ENCODE results near the gene MAN2C1. TPM values are rescaled to one million over a fixed set of nuclear protein-coding genes. Genes with fewer than 3 reads are reported as not detected.

The MAN2C1 gene
- total RNA-seq, 5 donors from 2014 or later (not counting 1 experiment from before 2014, with no cell fraction given), result 357 to 529 (median 447) TPM

GRCh38 chr15:75342221-75342620 is 26.2 kb downstream of the MAN2C1 start:
- no peak overlapping the region for H3K4me3 ChIP-seq (ENCODE audit: control insufficient read depth in 1 of 2, extremely low read depth in 1 of 2, low read length in 1 of 2)
- H3K36me3 ChIP-seq (ENCODE audit: control insufficient read depth in 2 of 2, extremely low read depth in 1 of 2, insufficient read depth in 1 of 2, low read length in 1 of 2), result peaks cover 3 to 5% of the 10 kb centered on the region in 2 donors
- H3K27me3 ChIP-seq (replicated peaks in 1 of 2; ENCODE audit: control insufficient read depth in 2 of 2, extremely low read depth in 1 of 2, insufficient read depth in 2 of 2, low read length in 1 of 2), result peaks cover 0 to 11% of the 10 kb centered on the region in 2 experiments
- ATAC-seq (replicated peaks in 1 of 4) (no peak), DNase-seq (no peak)
- peaks cover 10 to 16% (median 11%) of the 10 kb centered on the region in 3 donors for H3K4me1 Mint-ChIP-seq
- no peak overlapping the region for H3K27ac ChIP-seq (ENCODE audit: low read length)
- POLR2A ChIA-PET, result no interaction called here
- WGBS (ENCODE audit: insufficient coverage), result 97% methylated on average over 5 of the region's 6 CpGs
- peaks cover 8% of the 10 kb centered on the region for H3K36me3 Mint-ChIP-seq
- CTCF ChIA-PET, result no interaction called here
- no peaks in the 10 kb centered on the region for H3K27me3 Mint-ChIP-seq
- no peaks in the 10 kb centered on the region for H3K9me3 Mint-ChIP-seq
- H3K4me3 Mint-ChIP-seq, result no peak overlapping the region
- H3K9me3 ChIP-seq, result no peaks in the 10 kb centered on the region
- peaks cover 0 to 12% of the 10 kb centered on the region in 2 experiments for H3K4me1 ChIP-seq (ENCODE audit: control insufficient read depth in 1 of 2, extremely low read depth in 1 of 2, insufficient read depth in 2 of 2, low read length in 2 of 2)
- H3K27ac Mint-ChIP-seq, result no peak overlapping the region

GRCh38 chr15:75339531-75340240 is 28.7 kb downstream of the MAN2C1 start:
- Histone ChIP-seq H3K27me3 (replicated peaks in 1 of 2; ENCODE audit: control insufficient read depth in 2 of 2, extremely low read depth in 1 of 2, insufficient read depth in 2 of 2, low read length in 1 of 2) (no peaks in the 10 kb centered on the region), H3K9me3 (no peaks in the 10 kb centered on the region), H3K4me3 (ENCODE audit: control insufficient read depth in 1 of 2, extremely low read depth in 1 of 2, low read length in 1 of 2) (no peak overlapping the region), H3K4me1 (ENCODE audit: control insufficient read depth in 1 of 2, extremely low read depth in 1 of 2, insufficient read depth in 2 of 2, low read length in 2 of 2) (peaks cover 2 to 12% of the 10 kb centered on the region in 2 experiments), H3K27ac (ENCODE audit: low read length) (no peak overlapping the region), H3K36me3 (ENCODE audit: control insufficient read depth in 2 of 2, extremely low read depth in 1 of 2, insufficient read depth in 1 of 2, low read length in 1 of 2) (peaks cover 3 to 5% of the 10 kb centered on the region in 2 donors)
- Mint-ChIP-seq H3K27ac (no peak overlapping the region), H3K4me3 (no peak overlapping the region), H3K4me1 (peaks cover 19 to 25% (median 21%) of the 10 kb centered on the region in 3 donors), H3K36me3 (peaks cover 8% of the 10 kb centered on the region), H3K27me3 (no peaks in the 10 kb centered on the region), H3K9me3 (no peaks in the 10 kb centered on the region)
- ATAC-seq (replicated peaks in 1 of 4), result no peak
- ChIA-PET CTCF (no interaction called here), POLR2A (interaction anchor here in 1 of 2 donors (0.6 kb wide), 1 partner anchor 299 kb away, joined by 4 read pairs; no protein-coding TSS in a partner anchor)
- 99% methylated on average over 8 of the region's 13 CpGs for whole genome bisulfite sequencing (ENCODE audit: insufficient coverage)
- DNase-seq, result no peak

DNA sequence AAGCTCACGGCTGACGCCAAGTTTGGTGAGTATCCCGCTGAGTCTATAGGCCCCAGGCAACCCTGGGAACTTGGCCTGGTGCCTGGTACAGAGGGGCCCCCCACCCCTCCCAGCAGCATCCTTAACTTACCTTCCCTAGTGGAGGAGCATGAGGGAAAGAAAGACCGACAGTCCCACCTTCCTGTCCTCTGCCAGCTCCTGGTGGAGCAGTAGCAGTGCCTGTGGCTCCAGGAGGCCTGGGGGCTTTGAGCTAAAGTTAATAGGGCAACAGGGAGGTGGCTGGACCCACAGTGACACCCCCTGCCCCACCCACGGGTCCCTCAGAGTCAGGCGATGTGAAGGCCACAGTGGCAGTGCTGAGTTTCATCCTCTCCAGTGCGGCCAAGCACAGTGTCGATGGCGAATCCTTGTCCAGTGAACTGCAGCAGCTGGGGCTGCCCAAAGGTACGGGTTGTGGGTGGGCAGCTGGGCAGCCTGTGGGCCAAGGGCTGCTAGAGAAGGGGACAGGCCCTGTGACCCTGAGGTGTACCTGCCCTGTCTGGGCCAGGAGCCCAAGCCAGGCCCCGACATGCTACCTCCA is 29.7 kb downstream of the MAN2C1 start:
- Histone ChIP-seq H3K4me3 (ENCODE audit: control insufficient read depth in 1 of 2, extremely low read depth in 1 of 2, low read length in 1 of 2) (no peak overlapping the region), H3K27ac (ENCODE audit: low read length) (no peak overlapping the region), H3K4me1 (ENCODE audit: control insufficient read depth in 1 of 2, extremely low read depth in 1 of 2, insufficient read depth in 2 of 2, low read length in 2 of 2) (peaks cover 2 to 12% of the 10 kb centered on the region in 2 experiments), H3K27me3 (replicated peaks in 1 of 2; ENCODE audit: control insufficient read depth in 2 of 2, extremely low read depth in 1 of 2, insufficient read depth in 2 of 2, low read length in 1 of 2) (no peaks in the 10 kb centered on the region), H3K36me3 (ENCODE audit: control insufficient read depth in 2 of 2, extremely low read depth in 1 of 2, insufficient read depth in 1 of 2, low read length in 1 of 2) (peaks cover 3 to 5% of the 10 kb centered on the region in 2 donors), H3K9me3 (no peaks in the 10 kb centered on the region)
- Mint-ChIP-seq H3K27ac (no peak overlapping the region), H3K4me3 (no peak overlapping the region), H3K4me1 (peaks cover 19 to 25% (median 21%) of the 10 kb centered on the region in 3 donors), H3K36me3 (peaks cover 8% of the 10 kb centered on the region), H3K27me3 (no peaks in the 10 kb centered on the region), H3K9me3 (no peaks in the 10 kb centered on the region)
- 96% methylated on average over 8 of the region's 11 CpGs for WGBS (ENCODE audit: insufficient coverage)
- DNase-seq (no peak), ATAC-seq (replicated peaks in 1 of 4) (no peak)
- ChIA-PET POLR2A (no interaction called here), CTCF (no interaction called here)

- Histone ChIP-seq H3K27me3 (replicated peaks in 1 of 2; ENCODE audit: control insufficient read depth in 2 of 2, extremely low read depth in 1 of 2, insufficient read depth in 2 of 2, low read length in 1 of 2) (no peaks in the 10 kb centered on the region), H3K9me3 (no peaks in the 10 kb centered on the region), H3K27ac (ENCODE audit: low read length) (peak within 1 kb of the TSS; percentile 37), H3K4me3 (ENCODE audit: control insufficient read depth in 1 of 2, extremely low read depth in 1 of 2, low read length in 1 of 2) (peak within 1 kb of the TSS; percentile 72), H3K36me3 (ENCODE audit: control insufficient read depth in 2 of 2, extremely low read depth in 1 of 2, insufficient read depth in 1 of 2, low read length in 1 of 2) (peaks cover 3 to 5% of the 10 kb centered on the region in 2 donors), H3K4me1 (ENCODE audit: control insufficient read depth in 1 of 2, extremely low read depth in 1 of 2, insufficient read depth in 2 of 2, low read length in 2 of 2) (peaks cover 2 to 12% of the 10 kb centered on the region in 2 experiments)
- ChIA-PET POLR2A (interaction anchor here in 1 of 2 donors (0.6 to 0.7 kb wide), 2 partner anchors 39 to 442 kb away, joined by 3 to 4 read pairs; no protein-coding TSS in a partner anchor), CTCF (interaction anchor here in 1 of 2 donors (0.5 to 1.1 kb wide), 2 partner anchors 32 to 1615 kb away, joined by 3 read pairs; no protein-coding TSS in a partner anchor)
- WGBS (ENCODE audit: insufficient coverage), result under 1% methylated on average over 39 of the region's 42 CpGs
- peaks cover 4% of the 10 kb centered on the region for H3K36me3 Mint-ChIP-seq
- peaks cover 0 to 2% of the 10 kb centered on the region in 2 donors for H3K27me3 Mint-ChIP-seq
- peaks cover 19 to 25% (median 21%) of the 10 kb centered on the region in 3 donors for H3K4me1 Mint-ChIP-seq
- H3K9me3 Mint-ChIP-seq, result no peaks in the 10 kb centered on the region
- ATAC-seq (replicated peaks in 1 of 4) (peak; percentile 67 to 83 (median 79)), DNase-seq (peak in 34 of 35 experiments; percentile 15 to 77 (median 41))
- H3K27ac Mint-ChIP-seq, result peak within 1 kb of the TSS; percentile 85 to 90
- peak within 1 kb of the TSS; percentile 90 to 92 (median 91) for H3K4me3 Mint-ChIP-seq
Observed at GRCh38 chr15:75335705-75336355, 32.6 kb downstream of the MAN2C1 start, which contains the start of gene COMMD4. Gene COMMD4 (plus strand): TSS chr15:75336063. CDS start chr15:75336090, 27 bp downstream.

DNA sequence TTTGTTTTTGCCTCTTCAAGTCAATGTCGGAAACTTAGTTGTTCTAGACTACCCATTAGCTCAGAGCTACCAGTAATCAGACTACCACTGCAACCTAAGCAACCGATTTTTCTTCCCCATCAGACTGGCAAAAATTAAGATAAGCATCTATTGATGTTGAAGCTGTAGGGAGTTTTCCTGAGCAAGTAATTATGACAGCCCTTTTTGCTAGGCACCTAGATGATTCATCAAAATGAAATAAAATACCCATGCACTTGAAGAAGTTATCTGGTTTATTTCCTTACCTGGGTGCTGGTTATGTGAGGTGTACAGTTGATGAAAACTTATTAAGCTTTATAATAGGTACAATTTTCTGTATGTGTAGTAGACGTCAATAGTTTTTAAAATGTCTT is 33.1 kb downstream of the MAN2C1 start:
- Histone ChIP-seq H3K27me3 (replicated peaks in 1 of 2; ENCODE audit: control insufficient read depth in 2 of 2, extremely low read depth in 1 of 2, insufficient read depth in 2 of 2, low read length in 1 of 2) (no peaks in the 10 kb centered on the region), H3K9me3 (no peaks in the 10 kb centered on the region), H3K4me1 (ENCODE audit: control insufficient read depth in 1 of 2, extremely low read depth in 1 of 2, insufficient read depth in 2 of 2, low read length in 2 of 2) (peaks cover 2 to 12% of the 10 kb centered on the region in 2 experiments), H3K36me3 (ENCODE audit: control insufficient read depth in 2 of 2, extremely low read depth in 1 of 2, insufficient read depth in 1 of 2, low read length in 1 of 2) (peaks cover 2 to 3% of the 10 kb centered on the region in 2 donors), H3K27ac (ENCODE audit: low read length) (peak overlapping the region; percentile 37), H3K4me3 (ENCODE audit: control insufficient read depth in 1 of 2, extremely low read depth in 1 of 2, low read length in 1 of 2) (peak overlapping the region; percentile 72)
- no peak for DNase-seq
- H3K4me3 Mint-ChIP-seq, result peak overlapping the region; percentile 90 to 92 (median 91)
- no CpG with 5 or more reads among the region's 3 CpGs for WGBS (ENCODE audit: insufficient coverage)
- peaks cover 4% of the 10 kb centered on the region for H3K36me3 Mint-ChIP-seq
- peaks cover 0 to 2% of the 10 kb centered on the region in 2 donors for H3K27me3 Mint-ChIP-seq
- ChIA-PET CTCF (interaction anchor here in 1 of 2 donors (1.1 kb wide), 1 partner anchor 33 kb away, joined by 3 read pairs; no protein-coding TSS in a partner anchor), POLR2A (interaction anchor here in 1 of 2 donors (0.6 to 0.7 kb wide), 2 partner anchors 40 to 441 kb away, joined by 3 to 4 read pairs; no protein-coding TSS in a partner anchor)
- peaks cover 19 to 25% (median 21%) of the 10 kb centered on the region in 3 donors for H3K4me1 Mint-ChIP-seq
- no peak for ATAC-seq (replicated peaks in 1 of 4)
- no peaks in the 10 kb centered on the region for H3K9me3 Mint-ChIP-seq
- peak overlapping the region; percentile 85 to 90 for H3K27ac Mint-ChIP-seq

Measured in T-cell (primary cell).